HEK293 (cell line): Measurements from ENCODE around the gene GATA2.

Source experiments
- BCL11B ChIP-seq: fragments of 450-650 bp; formaldehyde crosslinking; IDR thresholded peaks from 2 replicates; pipeline ENCODE4 v1.5.1; 2016; ENCODE audit warnings: low read depth, missing biosample characterization, missing genetic modification characterization
- GLIS1 ChIP-seq: fragments of 450-650 bp; formaldehyde crosslinking; IDR thresholded peaks from 2 replicates; pipeline ENCODE4 v1.5.1; 2016; ENCODE audit warnings: missing biosample characterization, missing genetic modification characterization
- GLIS2 ChIP-seq: fragments of 450-650 bp; formaldehyde crosslinking; IDR thresholded peaks from 2 replicates; pipeline ENCODE4 v1.5.1; 2016; ENCODE audit warnings: missing biosample characterization, missing genetic modification characterization
- HIC1 ChIP-seq: fragments of 450-650 bp; formaldehyde crosslinking; IDR thresholded peaks from 2 replicates; pipeline ENCODE4 v1.5.1; 2016; ENCODE audit warnings: missing biosample characterization, missing genetic modification characterization
- KLF1 ChIP-seq: fragments of 450-650 bp; formaldehyde crosslinking; IDR thresholded peaks from 2 replicates; pipeline ENCODE4 v1.5.1; 2016; ENCODE audit warnings: missing biosample characterization, missing genetic modification characterization
- KLF10 ChIP-seq: fragments of 450-650 bp; IDR thresholded peaks from 2 replicates; pipeline ENCODE4 v1.5.1; 2018; ENCODE audit warnings: missing biosample characterization, mild to moderate bottlenecking, missing genetic modification characterization
- KLF8 ChIP-seq: fragments of 450-650 bp; formaldehyde crosslinking; IDR thresholded peaks from 2 replicates; pipeline ENCODE4 v1.5.1; 2016; ENCODE audit warnings: missing biosample characterization, missing genetic modification characterization
- MZF1 ChIP-seq: fragments of 450-650 bp; formaldehyde crosslinking; IDR thresholded peaks from 2 replicates; pipeline ENCODE4 v1.5.1; 2017; ENCODE audit warnings: missing biosample characterization, missing genetic modification characterization, borderline replicate concordance
- OSR2 ChIP-seq: fragments of 450-650 bp; formaldehyde crosslinking; IDR thresholded peaks from 2 replicates; pipeline ENCODE4 v1.5.1; 2016; ENCODE audit warnings: missing biosample characterization, missing genetic modification characterization
- PATZ1 ChIP-seq: fragments of 450-650 bp; formaldehyde crosslinking; IDR thresholded peaks from 2 replicates; pipeline ENCODE4 v1.5.1; 2016; ENCODE audit warnings: missing biosample characterization, missing genetic modification characterization
- SP2 ChIP-seq: fragments of 450-650 bp; formaldehyde crosslinking; IDR thresholded peaks from 2 replicates; pipeline ENCODE4 v1.5.1; 2016; ENCODE audit warnings: missing biosample characterization, missing genetic modification characterization
- SP7 ChIP-seq: fragments of 450-650 bp; formaldehyde crosslinking; IDR thresholded peaks from 2 replicates; pipeline ENCODE4 v1.5.1; 2016; ENCODE audit warnings: missing biosample characterization, missing genetic modification characterization
- TCF7L2 ChIP-seq: IDR thresholded peaks from 2 replicates; pipeline ENCODE4 v1.6.1; 2011; ENCODE audit warnings: low read depth, mild to moderate bottlenecking, inconsistent platforms, low read length, moderate library complexity, borderline replicate concordance
- ZBTB10 ChIP-seq: fragments of 450-650 bp; formaldehyde crosslinking; IDR thresholded peaks from 2 replicates; pipeline ENCODE4 v1.5.1; 2016; ENCODE audit warnings: missing biosample characterization, missing genetic modification characterization
- ZBTB20 ChIP-seq: fragments of 450-650 bp; formaldehyde crosslinking; IDR thresholded peaks from 2 replicates; pipeline ENCODE4 v1.5.1; 2016; ENCODE audit warnings: missing biosample characterization, missing genetic modification characterization
- ZEB2 ChIP-seq: fragments of 450-650 bp; formaldehyde crosslinking; IDR thresholded peaks from 2 replicates; pipeline ENCODE4 v1.5.1; 2016; ENCODE audit warnings: missing biosample characterization, missing genetic modification characterization
- ZFP3 ChIP-seq: fragments of 450-650 bp; formaldehyde crosslinking; IDR thresholded peaks from 2 replicates; pipeline ENCODE4 v1.5.1; 2016; ENCODE audit warnings: low read depth, missing biosample characterization, missing genetic modification characterization
- ZNF2 ChIP-seq: fragments of 450-650 bp; formaldehyde crosslinking; IDR thresholded peaks from 2 replicates; pipeline ENCODE4 v1.5.1; 2016; ENCODE audit warnings: missing biosample characterization, missing genetic modification characterization
- ZNF324 ChIP-seq: fragments of 450-650 bp; formaldehyde crosslinking; IDR thresholded peaks from 2 replicates; pipeline ENCODE4 v1.5.1; 2016; ENCODE audit warnings: missing biosample characterization, missing genetic modification characterization
- ZNF335 ChIP-seq: fragments of 450-650 bp; formaldehyde crosslinking; conservative IDR thresholded peaks from 2 replicates; pipeline ENCODE4 v1.5.1; 2016; ENCODE audit warnings: missing biosample characterization, missing genetic modification characterization
- ZNF341 ChIP-seq: fragments of 450-650 bp; formaldehyde crosslinking; IDR thresholded peaks from 2 replicates; pipeline ENCODE4; 2016; ENCODE audit warnings: low read depth, missing biosample characterization, missing genetic modification characterization
- ZNF449 ChIP-seq: fragments of 450-650 bp; formaldehyde crosslinking; IDR thresholded peaks from 2 replicates; pipeline ENCODE4 v1.5.1; 2017; ENCODE audit warnings: missing biosample characterization, mild to moderate bottlenecking, missing genetic modification characterization, moderate library complexity
- ZNF600 ChIP-seq: fragments of 450-650 bp; formaldehyde crosslinking; IDR thresholded peaks from 2 replicates; pipeline ENCODE4 v1.5.1; 2016; ENCODE audit warnings: missing biosample characterization, missing genetic modification characterization
- ZNF692 ChIP-seq: fragments of 450-650 bp; formaldehyde crosslinking; IDR thresholded peaks from 2 replicates; pipeline ENCODE4 v1.5.1; 2016; ENCODE audit warnings: missing biosample characterization, missing genetic modification characterization
- ZXDB ChIP-seq: fragments of 450-650 bp; formaldehyde crosslinking; IDR thresholded peaks from 2 replicates; pipeline ENCODE4 v1.5.1; 2016; ENCODE audit warnings: missing biosample characterization, missing genetic modification characterization
- TF ChIP-seq, protein P1 (sequence below): fragments of 450-650 bp; formaldehyde crosslinking; conservative IDR thresholded peaks from 2 replicates; pipeline ENCODE4 v1.5.1; 2016; ENCODE audit warnings: low read depth, missing biosample characterization, missing genetic modification characterization

GATA2 gene

GRCh38 chr3:128487813-128488635 is 5.0 kb downstream of the GATA2 start (continued):
- TF ChIP-seq, protein P1, sequence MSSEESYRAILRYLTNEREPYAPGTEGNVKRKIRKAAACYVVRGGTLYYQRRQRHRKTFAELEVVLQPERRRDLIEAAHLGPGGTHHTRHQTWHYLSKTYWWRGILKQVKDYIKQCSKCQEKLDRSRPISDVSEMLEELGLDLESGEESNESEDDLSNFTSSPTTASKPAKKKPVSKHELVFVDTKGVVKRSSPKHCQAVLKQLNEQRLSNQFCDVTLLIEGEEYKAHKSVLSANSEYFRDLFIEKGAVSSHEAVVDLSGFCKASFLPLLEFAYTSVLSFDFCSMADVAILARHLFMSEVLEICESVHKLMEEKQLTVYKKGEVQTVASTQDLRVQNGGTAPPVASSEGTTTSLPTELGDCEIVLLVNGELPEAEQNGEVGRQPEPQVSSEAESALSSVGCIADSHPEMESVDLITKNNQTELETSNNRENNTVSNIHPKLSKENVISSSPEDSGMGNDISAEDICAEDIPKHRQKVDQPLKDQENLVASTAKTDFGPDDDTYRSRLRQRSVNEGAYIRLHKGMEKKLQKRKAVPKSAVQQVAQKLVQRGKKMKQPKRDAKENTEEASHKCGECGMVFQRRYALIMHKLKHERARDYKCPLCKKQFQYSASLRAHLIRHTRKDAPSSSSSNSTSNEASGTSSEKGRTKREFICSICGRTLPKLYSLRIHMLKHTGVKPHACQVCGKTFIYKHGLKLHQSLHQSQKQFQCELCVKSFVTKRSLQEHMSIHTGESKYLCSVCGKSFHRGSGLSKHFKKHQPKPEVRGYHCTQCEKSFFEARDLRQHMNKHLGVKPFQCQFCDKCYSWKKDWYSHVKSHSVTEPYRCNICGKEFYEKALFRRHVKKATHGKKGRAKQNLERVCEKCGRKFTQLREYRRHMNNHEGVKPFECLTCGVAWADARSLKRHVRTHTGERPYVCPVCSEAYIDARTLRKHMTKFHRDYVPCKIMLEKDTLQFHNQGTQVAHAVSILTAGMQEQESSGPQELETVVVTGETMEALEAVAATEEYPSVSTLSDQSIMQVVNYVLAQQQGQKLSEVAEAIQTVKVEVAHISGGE (tag by site-specific recombination) = no peak
- TF ChIP-seq KLF8 (tag by site-specific recombination) = peak; percentile 29; the same call in 1 of the 2 replicates
- peak; percentile 92 for TF ChIP-seq ZBTB10 (tag by site-specific recombination)
- TF ChIP-seq ZNF2 = 0 out of 2 replicates have a peak, but pooled peaks have one; percentile 16
- 0 out of 2 replicates have a peak, but pooled peaks have one; percentile 20 for TF ChIP-seq ZNF449
- TF ChIP-seq BCL11B = peak; percentile 80; the same call in 1 of the 2 replicates
- 0 out of 2 replicates have a peak, but pooled peaks have one; percentile 31 for TF ChIP-seq TCF7L2
- peak; percentile 39; the same call in 1 of the 2 replicates for TF ChIP-seq MZF1 (tag by site-specific recombination)
- peak; percentile 94 for TF ChIP-seq HIC1
- peak; percentile 45; the same call in 1 of the 2 replicates for TF ChIP-seq ZNF692
- TF ChIP-seq ZNF341 (tag by site-specific recombination) = peak; percentile 70
- 0 out of 2 replicates have a peak, but pooled peaks have one; percentile 38 for TF ChIP-seq ZEB2 (tag by site-specific recombination)
- no peak for TF ChIP-seq OSR2 (tag by site-specific recombination)
- TF ChIP-seq SP2 (tag by site-specific recombination) = peak; percentile 84
- TF ChIP-seq ZNF600 (tag by site-specific recombination) = peak; percentile 90
- TF ChIP-seq ZFP3 (tag by site-specific recombination) = no peak
- TF ChIP-seq SP7 = peak; percentile 7; the same call in 1 of the 2 replicates
- TF ChIP-seq ZXDB (tag by site-specific recombination) = peak; percentile 74
- peak; percentile 59 for TF ChIP-seq KLF1 (tag by site-specific recombination)
- TF ChIP-seq PATZ1 (tag by site-specific recombination) = peak; percentile 99
- TF ChIP-seq KLF10 = no peak
- no peak for TF ChIP-seq ZNF324 (tag by site-specific recombination)
- TF ChIP-seq GLIS1 (tag by site-specific recombination) = peak; percentile 90
- TF ChIP-seq ZNF335 (tag by site-specific recombination) = peak; percentile 22
- peak; percentile 99 for TF ChIP-seq GLIS2 (tag by site-specific recombination)
- peak; percentile 72 for TF ChIP-seq ZBTB20
